GM19397 (cell line): ENCODE results near the gene ZMAT3.
"Not testable (repeated sequence)": the region's sequence is repeated elsewhere in the genome, so short reads cannot be mapped to it uniquely, and the experiment has no call there.

Experiments used
- ATAC-seq: cut with Tn5 transposase; IDR thresholded peaks from one replicate; pipeline ENCODE4 v1.9.1; 2021; ENCODE audit warnings: mild to moderate bottlenecking, moderate library complexity; ENCODE audit not compliant: unreplicated experiment

Gene ZMAT3

GRCh38 chr3:179069762-179070390, 1.7 kb downstream of the ZMAT3 start:
- ATAC-seq: no peak

- ATAC-seq: no peak
Measured at GRCh38 chr3:179068779-179069530, 2.7 kb downstream of the ZMAT3 start.

- ATAC-seq: no peak
Measured at GRCh38 chr3:179067839-179068238, 3.8 kb downstream of the ZMAT3 start.

- no peak for ATAC-seq
Measured at GRCh38 chr3:179067291-179067690, 4.3 kb downstream of the ZMAT3 start.

- no peak for ATAC-seq
Measured at GRCh38 chr3:179063945-179064560, 7.6 kb downstream of the ZMAT3 start.

GRCh38 chr3:179056326-179056725, 15.3 kb downstream of the ZMAT3 start:
- no peak for ATAC-seq

GRCh38 chr3:179054565-179054964, 17.0 kb downstream of the ZMAT3 start:
- ATAC-seq: not testable (repeated sequence)

GRCh38 chr3:179046497-179047353, 24.9 kb downstream of the ZMAT3 start:
- peak; percentile 90 for ATAC-seq

GRCh38 chr3:179045719-179046402, 25.7 kb downstream of the ZMAT3 start:
- ATAC-seq: peak; percentile 46

GRCh38 chr3:179038899-179039251, 32.7 kb downstream of the ZMAT3 start:
- not testable (repeated sequence) for ATAC-seq

- no peak for ATAC-seq
Measured at GRCh38 chr3:179038216-179038898, 33.3 kb downstream of the ZMAT3 start.

GRCh38 chr3:179037351-179037750, 34.3 kb downstream of the ZMAT3 start:
- no peak for ATAC-seq

GRCh38 chr3:179036626-179037300, 34.8 kb downstream of the ZMAT3 start:
- no peak for ATAC-seq

GRCh38 chr3:179036226-179036625, 35.4 kb downstream of the ZMAT3 start:
- ATAC-seq: no peak

- ATAC-seq: no peak
Measured at GRCh38 chr3:179035232-179035631, 36.4 kb downstream of the ZMAT3 start.

GRCh38 chr3:179033304-179033657, 38.3 kb downstream of the ZMAT3 start:
- not testable (repeated sequence) for ATAC-seq

GRCh38 chr3:179032454-179033303, 38.9 kb downstream of the ZMAT3 start:
- not testable (repeated sequence) for ATAC-seq

- ATAC-seq: no peak
Measured at GRCh38 chr3:179029096-179029495, 42.5 kb downstream of the ZMAT3 start.

- ATAC-seq: no peak
Measured at GRCh38 chr3:179028408-179028807, 43.2 kb downstream of the ZMAT3 start.
